T-helper 1 cell (primary cell): ENCODE data around the gene ARSK.

ENCODE experiments used
- DNase-seq, 5 donors: peaks; one replicate each; pipeline ENCODE4 v3.0.0-alpha.2; 2012 to 2020

Gene ARSK

DNA sequence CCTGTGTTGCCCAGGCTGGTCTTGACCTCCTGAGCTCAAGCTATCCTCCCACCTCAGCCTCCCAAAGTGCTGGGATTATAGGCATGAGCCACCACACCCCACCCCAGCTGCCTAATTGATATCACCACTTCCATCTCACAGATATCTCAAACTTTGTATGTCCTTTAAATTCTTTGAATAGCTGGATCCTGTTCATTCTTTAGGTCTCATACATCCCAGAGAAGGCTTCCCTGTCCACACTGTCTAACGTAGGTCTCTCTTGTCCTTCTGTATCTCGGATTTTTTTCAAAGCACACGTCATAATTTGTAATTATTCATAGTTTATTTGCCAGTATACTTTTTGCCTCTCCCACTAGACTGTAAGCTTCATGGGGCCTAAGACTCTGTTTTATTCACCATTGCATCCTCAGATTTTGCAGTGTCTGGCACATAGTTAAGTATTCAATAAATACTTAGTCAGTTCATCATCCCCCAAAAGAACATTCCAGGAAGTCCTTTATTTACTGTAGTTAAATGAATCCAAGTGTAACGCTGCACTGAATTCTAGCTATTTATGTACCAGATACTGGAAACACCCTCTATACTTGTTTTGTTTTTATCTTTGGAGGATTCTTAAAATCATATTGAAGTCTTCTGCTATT lies 10.5 kb downstream of the ARSK start:
- DNase-seq = no peak

DNA sequence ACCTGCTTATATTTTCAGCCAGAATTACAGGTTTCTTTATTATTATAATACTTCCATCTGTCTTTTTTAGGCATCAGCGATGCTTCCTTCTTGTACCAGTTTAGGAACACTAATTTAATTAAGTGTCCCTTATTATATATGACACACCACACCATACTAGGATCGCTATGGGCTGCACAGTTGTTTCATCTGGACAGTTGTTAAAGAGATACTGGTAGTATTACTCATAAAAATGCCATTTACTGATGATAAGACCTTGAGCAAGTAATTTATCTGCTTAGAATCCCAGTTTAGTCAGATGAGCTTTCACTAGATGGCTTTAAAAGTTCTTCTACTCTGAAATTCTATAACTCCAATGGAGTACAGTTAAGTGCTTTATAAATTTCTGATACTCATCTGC lies 17.1 kb downstream of the ARSK start:
- no peak for DNase-seq

DNA sequence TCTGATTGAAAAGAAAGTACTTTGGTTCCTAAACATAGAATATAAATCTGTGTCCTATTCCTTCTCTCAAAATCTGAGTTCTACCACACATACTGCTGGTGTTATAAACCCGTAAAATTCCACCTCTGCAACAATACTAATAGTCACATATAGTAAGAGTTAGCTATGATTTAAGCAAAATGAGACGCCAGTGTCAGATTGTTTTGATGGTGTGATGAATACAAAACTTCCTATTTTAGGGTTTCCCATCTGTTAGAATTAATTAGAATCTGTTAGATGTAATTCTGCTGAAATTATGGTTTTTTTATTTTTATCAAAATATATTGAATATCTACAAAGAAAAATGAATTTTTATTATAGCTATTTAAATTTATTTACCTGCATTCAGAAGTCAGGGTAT lies 26.7 kb downstream of the ARSK start:
- DNase-seq = no peak

DNA sequence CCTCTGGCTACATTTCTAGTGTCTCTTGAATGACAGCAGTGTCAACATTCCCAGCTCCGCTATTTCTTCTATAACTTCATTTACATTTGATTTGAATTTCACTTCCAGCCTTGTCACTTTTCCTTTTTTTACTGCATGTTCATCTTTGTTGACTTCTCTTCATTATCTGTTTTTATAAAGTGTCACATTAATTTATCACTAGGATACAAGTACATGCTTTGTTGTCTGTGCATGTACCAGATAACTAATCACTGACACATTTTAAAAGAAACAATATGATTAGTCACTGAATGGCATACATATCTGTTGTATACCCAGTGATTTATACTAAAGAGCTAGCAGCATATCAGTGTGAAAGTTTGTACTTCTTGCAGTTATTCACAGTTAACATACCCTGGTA lies 29.1 kb downstream of the ARSK start:
- no peak for DNase-seq

DNA sequence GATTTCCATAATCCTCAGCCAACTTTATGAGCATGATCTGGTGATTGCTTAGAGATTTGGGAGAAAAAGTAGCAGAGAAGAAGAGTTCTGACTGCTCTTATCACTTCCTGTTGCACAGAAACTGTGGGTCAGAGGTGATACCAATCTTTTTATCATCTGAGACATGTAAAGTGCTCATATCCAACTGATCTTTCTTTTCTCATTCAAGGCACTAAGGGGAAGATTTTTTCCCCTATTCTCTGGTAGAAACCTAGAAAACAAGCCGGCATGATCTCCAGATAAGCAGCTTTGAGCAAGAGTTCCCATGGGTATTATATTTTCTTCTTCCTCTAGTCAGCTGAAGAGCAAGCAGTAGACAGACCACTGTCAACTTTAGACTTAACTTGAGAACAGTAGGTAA lies 36.0 kb downstream of the ARSK start:
- peak in 1 of 5 donors; percentile 37 for DNase-seq

DNA sequence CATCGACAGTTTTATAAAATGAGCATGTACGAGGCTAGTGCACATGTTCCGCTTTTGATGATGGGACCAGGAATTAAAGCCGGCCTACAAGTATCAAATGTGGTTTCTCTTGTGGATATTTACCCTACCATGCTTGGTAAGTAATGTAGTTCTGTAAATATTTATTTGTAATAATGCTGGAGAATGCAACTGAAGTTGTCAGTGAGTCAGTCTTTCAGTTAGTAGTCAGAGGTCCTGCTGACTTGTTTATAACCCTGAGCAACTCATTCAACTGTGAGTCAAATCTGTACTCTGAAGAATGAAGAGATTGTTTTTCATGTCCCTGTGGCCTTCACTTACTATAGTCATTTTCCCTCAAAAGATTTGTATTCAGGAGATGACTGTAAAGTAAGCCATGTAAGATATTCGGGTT lies 36.6 kb downstream of the ARSK start:
- peak in 1 of 5 donors; percentile 81 for DNase-seq

DNA sequence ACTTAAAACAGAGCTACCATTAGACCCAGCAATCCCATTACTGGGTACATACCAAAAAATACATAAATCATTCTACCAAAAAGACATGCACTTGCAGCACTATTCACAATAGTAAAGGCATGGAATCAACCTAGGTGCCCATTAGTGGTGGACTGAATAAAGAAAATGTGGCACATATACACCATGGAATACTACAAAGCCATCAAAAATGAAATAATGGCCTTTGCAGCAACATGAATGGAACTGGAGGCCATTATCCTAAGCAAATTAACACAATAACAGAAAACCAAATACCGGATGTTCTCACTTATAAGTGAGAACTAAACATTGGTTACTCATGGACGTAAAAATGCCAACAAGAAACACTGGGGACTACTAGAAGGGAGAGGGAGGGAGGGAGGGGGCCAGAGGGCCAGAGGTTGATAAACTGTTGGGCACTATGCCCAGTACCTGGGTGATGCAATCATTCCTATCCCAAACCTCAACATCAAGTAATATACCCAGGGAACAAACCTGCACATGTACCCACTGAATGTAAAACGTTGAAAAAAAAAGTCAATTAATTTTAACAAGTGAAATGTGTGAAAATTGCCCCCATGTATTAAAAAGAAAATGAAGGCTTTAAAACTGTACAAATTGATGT lies 40.5 kb downstream of the ARSK start:
- no peak for DNase-seq

DNA sequence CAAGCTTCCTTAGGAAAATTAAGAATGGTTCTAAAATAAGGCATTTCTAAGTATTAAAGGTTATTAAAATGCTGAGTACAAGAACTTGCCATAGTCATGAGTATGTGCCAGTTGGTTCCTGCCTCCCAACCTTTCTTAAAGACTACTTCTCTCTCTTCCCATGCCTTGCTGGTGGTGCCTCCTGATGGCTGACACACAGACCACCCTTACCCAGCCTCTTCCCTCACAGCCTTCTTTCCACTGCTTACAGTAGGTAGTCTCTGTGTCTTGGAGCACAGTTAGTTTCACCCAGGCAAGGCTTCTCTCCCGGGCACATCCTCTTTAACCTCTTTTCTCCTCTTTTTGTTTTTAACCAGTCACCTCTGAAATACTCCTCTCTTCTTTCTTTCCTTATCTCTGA lies 44.4 kb downstream of the ARSK start:
- DNase-seq = no peak

DNA sequence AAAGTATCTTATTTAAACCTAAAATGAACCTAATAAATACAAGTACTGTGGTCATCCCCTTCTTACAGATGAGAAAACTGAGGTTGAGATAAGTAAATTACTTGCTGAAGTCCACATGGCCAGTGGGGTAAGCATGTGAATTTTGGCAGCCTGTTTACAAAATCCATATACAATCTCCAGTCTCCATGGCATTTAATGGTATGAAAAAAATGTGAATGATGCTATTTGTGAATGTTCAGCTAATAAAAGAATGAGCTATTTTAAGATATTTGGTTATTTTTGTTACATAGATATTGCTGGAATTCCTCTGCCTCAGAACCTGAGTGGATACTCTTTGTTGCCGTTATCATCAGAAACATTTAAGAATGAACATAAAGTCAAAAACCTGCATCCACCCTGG lies 45.7 kb downstream of the ARSK start:
- DNase-seq = no peak

DNA sequence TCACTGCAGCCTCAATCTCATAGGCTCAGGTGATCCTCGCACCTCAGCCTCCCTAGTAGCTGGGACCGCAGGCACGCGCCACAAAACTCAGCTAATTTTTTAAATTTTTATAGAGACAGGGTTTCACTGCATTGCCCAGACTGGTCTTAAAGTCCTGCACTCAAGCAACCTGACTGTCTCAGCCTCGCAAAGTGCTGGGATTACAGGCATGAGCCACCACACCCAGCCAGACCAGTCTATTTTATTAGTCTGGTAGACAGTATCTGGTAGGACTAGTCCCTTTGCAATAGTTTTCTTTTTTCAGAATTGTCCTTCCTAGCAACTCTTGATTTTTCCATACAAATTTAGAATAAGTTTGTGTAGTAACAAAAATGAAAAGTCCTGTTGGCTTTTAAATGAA lies 50.9 kb downstream of the ARSK start:
- DNase-seq = no peak

DNA sequence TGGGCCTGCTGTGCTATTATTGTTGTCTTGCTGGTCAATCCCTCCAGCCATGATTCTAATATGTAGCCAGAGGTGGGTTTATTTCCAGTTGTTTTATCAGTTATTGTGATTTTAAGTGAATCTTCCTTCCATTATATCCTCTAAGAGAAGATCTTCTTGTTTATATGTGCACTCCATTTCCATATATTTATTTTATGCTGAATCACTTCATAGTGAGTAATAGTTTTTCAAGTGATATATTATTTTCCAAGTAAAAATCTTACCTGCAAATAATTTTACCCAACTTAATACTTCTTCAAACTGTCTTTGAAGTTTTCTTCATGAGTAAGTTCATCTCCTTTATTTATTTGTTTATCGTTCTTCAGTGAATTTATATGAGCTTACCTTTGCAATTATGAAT lies 51.5 kb downstream of the ARSK start:
- no peak for DNase-seq

DNA sequence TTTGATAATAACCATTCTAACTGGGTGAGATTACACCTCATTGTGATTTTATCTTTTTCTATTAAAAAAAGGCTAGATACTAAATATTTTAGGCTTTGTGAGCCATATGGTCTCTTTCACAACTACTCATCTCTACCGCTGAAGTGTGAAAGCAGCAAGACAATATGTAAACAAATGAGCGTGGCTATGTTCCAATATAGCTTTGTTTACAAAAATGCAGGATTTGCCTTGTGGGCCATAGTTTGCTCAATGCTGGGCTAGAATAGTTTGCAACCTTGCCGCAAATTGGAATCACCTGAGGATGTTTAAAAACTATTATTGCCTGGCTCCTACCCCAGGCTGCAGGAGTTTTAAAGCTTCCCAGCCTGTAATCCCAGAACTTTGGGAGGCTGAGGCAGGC lies 54.8 kb downstream of the ARSK start:
- no peak for DNase-seq

DNA sequence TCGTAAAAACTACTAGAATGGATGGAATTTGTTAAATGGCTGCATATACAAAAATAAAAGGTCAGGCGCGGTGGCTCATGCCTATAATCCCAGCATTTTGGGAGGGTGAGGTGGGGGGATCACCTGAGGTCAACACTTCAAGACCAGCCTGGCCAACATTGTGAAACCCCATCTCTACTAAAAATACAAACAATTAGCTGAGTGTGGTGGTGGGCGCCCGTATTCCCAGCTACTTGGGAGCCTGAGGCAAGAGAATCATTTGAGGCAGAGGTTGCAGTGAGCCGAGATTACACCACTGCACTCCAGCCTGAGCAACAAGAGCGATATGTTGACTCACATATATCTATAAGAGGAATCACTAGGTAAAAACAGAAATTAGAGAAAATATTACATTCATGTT lies 55.6 kb downstream of the ARSK start:
- DNase-seq = no peak

DNA sequence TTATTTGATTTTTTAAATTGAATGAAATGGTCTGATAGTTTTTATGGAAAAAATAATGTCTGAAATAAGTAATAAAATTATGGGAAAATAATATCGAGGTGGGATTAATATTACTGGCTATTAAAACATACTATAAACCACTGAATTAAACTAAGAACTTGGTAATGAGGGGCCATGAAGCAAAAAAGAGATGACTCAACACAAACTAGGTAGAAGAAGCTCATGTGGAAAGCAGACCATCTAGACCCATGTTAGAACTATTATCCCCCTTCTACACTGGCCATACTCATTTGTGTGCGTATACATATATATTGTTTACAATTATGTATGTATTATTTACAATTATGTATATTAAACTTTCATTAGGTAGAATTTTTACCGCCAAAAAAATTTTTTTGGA lies 56.5 kb downstream of the ARSK start:
- no peak for DNase-seq

DNA sequence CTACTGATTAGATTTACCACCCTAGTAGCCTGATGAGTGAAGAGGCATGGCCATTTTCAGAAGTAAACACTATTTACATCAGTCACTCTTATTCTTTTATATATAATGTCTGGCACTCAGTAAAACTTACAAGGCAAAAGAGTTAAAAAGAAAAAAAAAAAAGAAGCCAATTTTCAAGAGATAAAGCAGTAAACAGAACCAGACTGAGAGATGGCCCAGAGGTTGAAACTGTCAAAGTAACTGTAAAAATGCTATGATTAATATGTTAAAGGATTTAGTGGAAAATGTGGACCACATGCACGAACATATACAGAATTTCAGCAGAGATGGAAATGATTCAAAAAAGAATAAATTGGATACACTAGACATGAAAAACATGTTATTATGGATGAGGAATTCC lies 58.6 kb downstream of the ARSK start:
- no peak for DNase-seq

DNA sequence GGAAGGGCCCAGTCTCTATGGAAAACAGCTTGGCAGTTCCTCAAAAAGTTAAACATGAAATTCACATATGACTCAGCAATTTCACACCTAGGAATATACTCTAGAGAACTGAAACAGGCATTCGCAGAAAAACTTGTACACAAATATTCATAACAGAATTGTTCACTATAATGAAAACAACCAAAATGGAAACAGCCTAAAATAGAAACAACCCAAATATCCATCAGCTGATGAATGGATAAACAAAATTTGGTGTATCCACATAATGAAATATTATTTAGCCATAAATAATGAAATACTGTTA lies 60.2 kb downstream of the ARSK start:
- DNase-seq = peak in 1 of 5 donors; percentile 32

DNA sequence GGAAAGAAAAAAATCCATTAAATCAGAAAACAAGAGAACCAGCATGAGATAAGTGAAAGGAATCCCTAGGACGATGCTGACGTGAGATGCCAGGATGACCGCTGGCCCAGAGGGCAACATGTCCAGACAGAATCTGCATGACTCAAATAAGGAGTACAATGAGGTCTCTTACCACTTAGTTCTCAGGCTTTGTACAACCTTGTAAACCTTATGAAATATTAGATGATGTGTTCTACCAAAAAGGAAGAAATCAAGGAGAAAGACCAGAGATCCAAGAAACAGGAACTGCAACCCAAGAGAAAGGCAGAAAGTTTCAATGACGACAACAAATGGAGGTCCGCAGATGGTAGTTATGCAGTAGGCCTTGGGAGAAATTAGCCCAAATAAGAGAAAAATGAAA lies 62.2 kb downstream of the ARSK start:
- DNase-seq = no peak

DNA sequence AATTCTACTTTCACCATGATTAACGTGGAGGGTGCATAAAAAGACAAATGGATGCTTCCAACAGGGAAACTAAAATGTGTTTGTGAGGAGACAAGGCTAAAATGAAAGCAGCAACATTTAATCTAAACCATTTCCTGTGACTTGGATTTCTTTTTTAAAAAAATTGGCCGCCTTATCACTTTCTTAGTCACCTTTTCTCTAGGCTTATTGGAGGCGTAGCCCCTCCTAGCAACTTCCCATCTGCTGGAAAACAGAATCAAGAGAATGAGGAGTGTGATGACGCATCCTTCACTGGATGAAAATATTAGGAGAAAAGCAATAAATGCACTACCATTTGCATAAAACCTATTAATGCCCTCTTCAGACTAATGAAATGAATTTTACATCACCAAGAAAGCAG lies 64.2 kb downstream of the ARSK start:
- no peak for DNase-seq

DNA sequence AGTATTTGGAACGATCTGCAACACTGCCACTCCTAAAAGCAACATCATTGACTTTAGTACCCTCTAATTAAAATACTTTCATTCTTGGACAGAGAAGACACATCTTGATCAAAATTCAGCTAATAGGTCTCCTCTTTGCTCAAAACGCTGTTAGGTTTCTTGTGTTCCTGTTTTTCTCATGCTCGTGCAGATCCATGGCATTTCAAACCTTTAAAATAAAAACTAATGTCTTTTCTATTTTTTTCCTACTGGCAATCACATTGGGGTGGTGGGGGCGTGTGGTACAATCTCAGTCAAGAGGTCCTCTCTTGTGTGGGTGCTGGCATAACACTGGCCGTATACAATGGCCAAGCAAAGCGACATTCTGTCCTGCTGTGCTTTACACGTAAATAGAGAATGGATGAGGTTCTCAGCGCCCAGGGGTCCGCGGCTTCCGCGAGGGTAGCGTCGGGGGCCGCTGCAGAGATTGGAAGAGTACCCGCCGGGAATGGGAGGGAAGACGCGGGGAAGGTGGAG lies 64.7 kb downstream of the ARSK start:
- DNase-seq = no peak

DNA sequence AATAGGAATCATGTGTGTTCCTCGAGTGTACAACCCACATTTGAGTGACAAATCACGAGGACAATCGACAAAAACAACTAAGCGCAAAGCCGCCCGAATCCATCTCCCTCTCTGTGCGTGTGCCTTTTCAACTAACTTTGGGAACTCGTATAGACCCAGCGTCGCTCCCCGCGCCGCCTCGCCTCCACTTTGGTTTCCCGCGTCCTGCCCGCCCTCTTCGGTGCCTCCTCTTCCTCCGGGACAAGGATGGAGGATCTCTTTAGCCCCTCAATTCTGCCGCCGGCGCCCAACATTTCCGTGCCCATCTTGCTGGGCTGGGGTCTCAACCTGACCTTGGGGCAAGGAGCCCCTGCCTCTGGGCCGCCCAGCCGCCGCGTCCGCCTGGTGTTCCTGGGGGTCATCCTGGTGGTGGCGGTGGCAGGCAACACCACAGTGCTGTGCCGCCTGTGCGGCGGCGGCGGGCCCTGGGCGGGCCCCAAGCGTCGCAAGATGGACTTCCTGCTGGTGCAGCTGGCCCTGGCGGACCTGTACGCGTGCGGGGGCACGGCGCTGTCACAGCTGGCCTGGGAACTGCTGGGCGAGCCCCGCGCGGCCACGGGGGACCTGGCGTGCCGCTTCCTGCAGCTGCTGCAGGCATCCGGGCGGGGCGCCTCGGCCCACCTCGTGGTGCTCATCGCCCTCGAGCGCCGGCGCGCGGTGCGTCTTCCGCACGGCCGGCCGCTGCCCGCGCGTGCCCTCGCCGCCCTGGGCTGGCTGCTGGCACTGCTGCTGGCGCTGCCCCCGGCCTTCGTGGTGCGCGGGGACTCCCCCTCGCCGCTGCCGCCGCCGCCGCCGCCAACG lies 65.3 kb downstream of the ARSK start, which contains the start of gene GPR150:
Gene GPR150 (plus strand): TSS at position 58 of the 840 bp plus-strand sequence. CDS start 189 bp downstream, at position 247.
- peak; percentile 37 to 72 (median 47) for DNase-seq

DNA sequence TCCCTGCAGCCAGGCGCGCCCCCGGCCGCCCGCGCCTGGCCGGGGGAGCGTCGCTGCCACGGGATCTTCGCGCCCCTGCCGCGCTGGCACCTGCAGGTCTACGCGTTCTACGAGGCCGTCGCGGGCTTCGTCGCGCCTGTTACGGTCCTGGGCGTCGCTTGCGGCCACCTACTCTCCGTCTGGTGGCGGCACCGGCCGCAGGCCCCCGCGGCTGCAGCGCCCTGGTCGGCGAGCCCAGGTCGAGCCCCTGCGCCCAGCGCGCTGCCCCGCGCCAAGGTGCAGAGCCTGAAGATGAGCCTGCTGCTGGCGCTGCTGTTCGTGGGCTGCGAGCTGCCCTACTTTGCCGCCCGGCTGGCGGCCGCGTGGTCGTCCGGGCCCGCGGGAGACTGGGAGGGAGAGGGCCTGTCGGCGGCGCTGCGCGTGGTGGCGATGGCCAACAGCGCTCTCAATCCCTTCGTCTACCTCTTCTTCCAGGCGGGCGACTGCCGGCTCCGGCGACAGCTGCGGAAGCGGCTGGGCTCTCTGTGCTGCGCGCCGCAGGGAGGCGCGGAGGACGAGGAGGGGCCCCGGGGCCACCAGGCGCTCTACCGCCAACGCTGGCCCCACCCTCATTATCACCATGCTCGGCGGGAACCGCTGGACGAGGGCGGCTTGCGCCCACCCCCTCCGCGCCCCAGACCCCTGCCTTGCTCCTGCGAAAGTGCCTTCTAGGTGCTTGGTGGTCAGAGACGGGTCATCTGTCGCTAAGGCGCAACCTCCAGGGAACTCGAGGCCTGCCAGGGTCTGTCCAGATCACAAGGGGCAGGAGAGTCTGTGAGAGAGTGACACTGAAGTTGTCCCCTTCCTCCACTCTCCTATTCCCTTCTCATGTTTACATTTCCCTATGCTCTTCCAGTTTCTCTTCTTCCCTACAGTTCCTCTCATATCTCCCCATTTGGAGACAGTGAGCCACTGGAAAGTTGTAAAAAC lies 66.3 kb downstream of the ARSK start:
- DNase-seq = peak in 4 of 5 donors; percentile 29 to 61 (median 34)

DNA sequence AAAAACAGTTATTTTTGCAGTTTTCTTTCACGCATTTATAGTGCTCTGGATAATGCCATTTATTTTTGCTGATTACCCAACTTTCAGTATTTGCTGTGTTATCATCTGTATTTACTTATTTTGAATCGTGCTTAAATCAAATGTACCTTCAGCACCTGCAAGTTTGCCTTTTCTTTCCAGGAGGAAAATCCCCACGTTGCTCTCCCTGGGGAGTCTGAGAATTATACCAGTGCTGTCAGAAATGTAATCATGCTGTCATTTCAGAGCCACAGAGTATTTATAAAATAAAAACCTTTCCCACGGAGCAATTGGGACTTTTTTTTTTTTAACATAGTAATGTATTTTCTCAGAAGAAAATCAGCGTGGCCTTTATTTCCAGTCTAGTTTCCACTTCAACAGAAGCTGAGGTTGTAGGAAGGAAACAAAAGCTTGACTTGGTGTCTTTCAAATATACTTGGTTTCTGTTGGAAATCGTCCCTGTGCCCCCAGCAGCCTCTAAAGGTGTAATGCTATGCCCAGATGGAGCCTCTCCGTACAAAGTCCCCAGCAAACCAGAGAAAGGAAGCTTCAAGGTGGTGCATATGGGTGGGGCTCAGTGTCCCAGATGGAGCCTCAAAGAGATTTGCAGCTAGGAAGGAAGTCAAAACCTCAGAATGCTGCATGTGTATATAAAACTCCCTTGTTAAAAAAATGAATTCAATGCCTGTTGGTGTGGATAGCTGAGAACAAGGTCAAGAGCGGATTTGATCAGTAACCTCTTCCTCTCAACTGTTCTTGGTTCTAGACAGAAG lies 67.1 kb downstream of the ARSK start:
- peak in 4 of 5 donors; percentile 5 to 45 (median 23) for DNase-seq
